Measurements from ENCODE around the gene TOR1AIP2. TPM values are rescaled to one million over a fixed set of nuclear protein-coding genes. Genes with fewer than 3 reads are reported as not detected.
A peak's percentile ranks its signal among the peaks of the same experiment; 100 is the strongest.

Gene TOR1AIP2
- total RNA-seq, 1 experiment from 2014 or later = 28.9 TPM

DNA sequence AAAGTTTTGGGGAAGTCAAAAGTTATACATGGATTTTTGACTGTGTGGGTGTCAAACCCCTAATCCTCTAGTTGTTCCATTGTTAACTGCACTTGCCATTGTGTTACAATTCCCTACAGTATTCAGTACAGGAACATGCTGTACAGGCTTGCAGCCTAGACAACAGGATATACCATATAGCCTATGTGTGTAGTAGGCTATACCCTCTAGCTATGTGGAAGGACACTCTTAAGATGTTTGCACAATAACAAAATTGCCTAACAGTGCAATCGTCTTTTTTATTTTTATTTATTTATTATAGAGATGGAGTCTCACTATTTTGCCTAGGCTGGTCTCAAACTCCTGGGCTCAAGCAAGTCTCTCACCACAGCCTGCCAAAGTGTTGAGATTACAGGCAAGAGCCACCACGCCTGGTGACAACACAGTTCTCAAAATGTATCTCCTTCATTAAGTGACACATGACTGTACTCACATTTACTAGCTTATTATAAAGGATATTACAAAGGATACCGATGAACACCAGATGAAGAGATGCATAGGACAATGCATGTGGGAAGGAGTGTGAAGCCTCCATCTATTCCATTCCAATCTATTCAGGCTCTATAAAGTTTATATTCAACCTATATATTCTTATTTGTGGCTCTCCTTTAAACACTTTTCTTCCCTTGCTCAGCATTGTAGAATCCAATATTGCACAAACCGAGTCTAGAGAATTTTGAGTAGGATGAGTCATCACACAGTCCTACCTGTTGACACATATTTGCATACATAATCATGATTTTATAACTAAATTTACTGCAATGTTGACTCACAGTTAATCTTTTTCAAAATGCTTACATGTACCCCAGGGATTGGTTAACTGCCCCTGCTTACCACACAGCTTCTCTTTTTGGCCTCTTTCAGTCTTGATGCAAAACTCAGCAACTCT is 48.6 kb upstream of the TOR1AIP2 start:
- Histone ChIP-seq H3K27ac (ENCODE audit: low read length) (peak overlapping the region; percentile 45), H2AFZ (ENCODE audit: low read length) (no peak overlapping the region), H3K36me3 (ENCODE audit: low read depth, low read length) (no peaks in the 10 kb centered on the region), H3K79me2 (ENCODE audit: low read length) (no peaks in the 10 kb centered on the region), H3F3A (ENCODE audit: low read length, unreplicated experiment) (no peaks in the 10 kb centered on the region), H3K4me1 (ENCODE audit: insufficient read depth, low read length) (peaks cover 14% of the 10 kb centered on the region), H3K4me2 (ENCODE audit: low read length) (peak overlapping the region; percentile 31), H3K4me3 (ENCODE audit: low read length) (no peak overlapping the region), H3K9me2 (replicated peaks; ENCODE audit: low read length) (no peaks in the 10 kb centered on the region), H3K27me3 (ENCODE audit: low read length) (no peaks in the 10 kb centered on the region), H3K9me3 (ENCODE audit: low read length) (no peaks in the 10 kb centered on the region), H4K20me1 (ENCODE audit: low read length) (no peaks in the 10 kb centered on the region), H3K9ac (ENCODE audit: low read length) (no peak overlapping the region)
- CTCF ChIA-PET = interaction anchor here (0.6 to 0.7 kb wide), 2 partner anchors 58 to 539 kb away, joined by 4 to 6 read pairs; no protein-coding TSS in a partner anchor
- DNase-seq = peak; percentile 70
- POLR2A ChIA-PET (ENCODE audit: unreplicated experiment) = interaction anchor here (0.7 kb wide), 1 partner anchor 64 kb away, joined by 3 read pairs; no protein-coding TSS in a partner anchor
- TF ChIP-seq EZH2 (IDR thresholded peaks at IDR 0.05; ENCODE audit: low read length, unreplicated experiment) (no peak), EZH2phosphoT487 (IDR thresholded peaks at IDR 0.05; ENCODE audit: borderline replicate concordance, low read length) (no peak)
- TF ChIP-seq, protein P1, sequence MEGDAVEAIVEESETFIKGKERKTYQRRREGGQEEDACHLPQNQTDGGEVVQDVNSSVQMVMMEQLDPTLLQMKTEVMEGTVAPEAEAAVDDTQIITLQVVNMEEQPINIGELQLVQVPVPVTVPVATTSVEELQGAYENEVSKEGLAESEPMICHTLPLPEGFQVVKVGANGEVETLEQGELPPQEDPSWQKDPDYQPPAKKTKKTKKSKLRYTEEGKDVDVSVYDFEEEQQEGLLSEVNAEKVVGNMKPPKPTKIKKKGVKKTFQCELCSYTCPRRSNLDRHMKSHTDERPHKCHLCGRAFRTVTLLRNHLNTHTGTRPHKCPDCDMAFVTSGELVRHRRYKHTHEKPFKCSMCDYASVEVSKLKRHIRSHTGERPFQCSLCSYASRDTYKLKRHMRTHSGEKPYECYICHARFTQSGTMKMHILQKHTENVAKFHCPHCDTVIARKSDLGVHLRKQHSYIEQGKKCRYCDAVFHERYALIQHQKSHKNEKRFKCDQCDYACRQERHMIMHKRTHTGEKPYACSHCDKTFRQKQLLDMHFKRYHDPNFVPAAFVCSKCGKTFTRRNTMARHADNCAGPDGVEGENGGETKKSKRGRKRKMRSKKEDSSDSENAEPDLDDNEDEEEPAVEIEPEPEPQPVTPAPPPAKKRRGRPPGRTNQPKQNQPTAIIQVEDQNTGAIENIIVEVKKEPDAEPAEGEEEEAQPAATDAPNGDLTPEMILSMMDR (conservative IDR thresholded peaks at IDR 0.05; ENCODE audit: low read depth, low read length) = no peak
- intact Hi-C loops (cut with micrococcal nuclease) = loop anchor here (1.0 kb wide), 1 partner anchor 11 kb away; no protein-coding TSS in a partner anchor
- ATAC-seq = peak; percentile 86
- BruUV-seq (replicated peaks) = no TSS peak

DNA sequence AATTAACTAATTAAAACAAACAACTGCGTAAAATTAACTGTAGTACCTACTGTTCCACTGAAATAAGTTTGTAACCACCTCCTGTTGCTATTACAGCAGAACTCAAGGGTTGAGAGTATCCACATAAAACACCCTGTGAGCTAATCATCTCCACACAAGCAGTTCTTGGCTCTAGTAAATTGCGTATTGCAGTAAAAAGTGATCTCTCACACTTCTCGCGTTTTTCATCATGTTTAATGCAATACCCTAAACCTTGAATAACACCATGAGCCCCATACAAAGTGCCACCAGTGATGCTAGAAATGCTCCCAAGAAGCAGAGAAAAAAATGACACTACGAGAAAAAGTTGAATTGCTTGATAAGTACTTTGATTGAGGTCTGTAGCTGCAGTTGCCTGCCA is 47.7 kb upstream of the TOR1AIP2 start:
- CTCF ChIA-PET = no interaction called here
- POLR2A ChIA-PET (ENCODE audit: unreplicated experiment) = interaction anchor here (0.6 to 0.7 kb wide), 2 partner anchors 63 to 229 kb away, joined by 3 to 15 read pairs; no protein-coding TSS in a partner anchor
- no peak overlapping the region for H2AFZ ChIP-seq (ENCODE audit: low read length)

More for the DNA sequence above, 47.7 kb upstream of the TOR1AIP2 start:
- Histone ChIP-seq H3K27me3 (ENCODE audit: low read length) (no peaks in the 10 kb centered on the region), H3K4me1 (ENCODE audit: insufficient read depth, low read length) (peaks cover 14% of the 10 kb centered on the region), H4K20me1 (ENCODE audit: low read length) (no peaks in the 10 kb centered on the region), H3K79me2 (ENCODE audit: low read length) (no peaks in the 10 kb centered on the region), H3K4me2 (ENCODE audit: low read length) (no peak overlapping the region), H3K9me2 (replicated peaks; ENCODE audit: low read length) (no peaks in the 10 kb centered on the region), H3K9ac (ENCODE audit: low read length) (no peak overlapping the region), H3K4me3 (ENCODE audit: low read length) (no peak overlapping the region), H3F3A (ENCODE audit: low read length, unreplicated experiment) (no peaks in the 10 kb centered on the region), H3K27ac (ENCODE audit: low read length) (no peak overlapping the region), H3K36me3 (ENCODE audit: low read depth, low read length) (no peaks in the 10 kb centered on the region), H3K9me3 (ENCODE audit: low read length) (no peaks in the 10 kb centered on the region)
- ATAC-seq (no peak), DNase-seq (no peak)
- TF ChIP-seq, protein P1 (conservative IDR thresholded peaks at IDR 0.05; ENCODE audit: low read depth, low read length) = no peak
- TF ChIP-seq EZH2phosphoT487 (IDR thresholded peaks at IDR 0.05; ENCODE audit: borderline replicate concordance, low read length) (no peak), EZH2 (IDR thresholded peaks at IDR 0.05; ENCODE audit: low read length, unreplicated experiment) (no peak)
- BruUV-seq (replicated peaks) = no TSS peak
- intact Hi-C loops (cut with micrococcal nuclease) = no loop called here
